WTC11 (cell line): ENCODE results near the gene NCAPD2. TPM values are rescaled to one million over a fixed set of nuclear protein-coding genes. Genes with fewer than 3 reads are reported as not detected.
A peak's percentile ranks its signal among the peaks of the same experiment; 100 is the strongest.

Source experiments
- ATAC-seq: fragments of 200-7000 bp; cut with Tn5 transposase; 2 replicates; pipeline ENCODE4 v1.10.0; 2021; ENCODE audit warnings: mild to moderate bottlenecking, moderate library complexity
- CTCF ChIA-PET: fragments of 300-600 bp; sonication (Branson Sonifier 250); formaldehyde crosslinking; loops from one replicate; lab custom pipeline; 2021; ENCODE audit warnings: antibody characterized with exemption; lab: Charles Lee
- POLR2A ChIA-PET: fragments of 350-600 bp; sonication (Branson Sonifier 250); formaldehyde crosslinking; loops from one replicate; lab custom pipeline; 2021; ENCODE audit warnings: antibody characterized with exemption; lab: Charles Lee
- DNase-seq: peaks from one replicate; pipeline ENCODE4 v3.0.0; 2021; ENCODE audit warnings: low spot score
- H3K27ac Mint-ChIP-seq: 2 replicates; pipeline ENCODE4 v1.8.0; 2021; ENCODE audit warnings: mixed read lengths
- H3K27me3 Mint-ChIP-seq: 2 replicates; pipeline ENCODE4 v1.8.0; 2021; ENCODE audit warnings: low read depth, mild to moderate bottlenecking, moderate library complexity, mixed read lengths
- H3K36me3 Mint-ChIP-seq: 2 replicates; pipeline ENCODE4 v1.8.0; 2021; ENCODE audit warnings: mixed read lengths
- H3K4me1 Mint-ChIP-seq: 2 replicates; pipeline ENCODE4 v1.8.0; 2022; ENCODE audit warnings: mixed read lengths
- H3K4me3 Mint-ChIP-seq: 2 replicates; pipeline ENCODE4 v1.8.0; 2021; ENCODE audit warnings: mild to moderate bottlenecking, moderate library complexity, mixed read lengths
- H3K9me3 Mint-ChIP-seq: 2 replicates; pipeline ENCODE4 v1.8.0; 2021; ENCODE audit warnings: mixed read lengths
- AFF4 ChIP-seq: sonication (generic); formaldehyde crosslinking; IDR thresholded peaks from 2 replicates; pipeline ENCODE4 v1.8.1; 2023; ENCODE audit warnings: mild to moderate bottlenecking, missing genetic modification reagents, borderline replicate concordance
- ATF1 ChIP-seq: sonication (generic); formaldehyde crosslinking; IDR thresholded peaks from 2 replicates; pipeline ENCODE4 v1.8.1; 2023; ENCODE audit warnings: mild to moderate bottlenecking, moderate library complexity, missing genetic modification reagents
- ESRRA ChIP-seq: sonication (generic); formaldehyde crosslinking; IDR thresholded peaks from 2 replicates; pipeline ENCODE4 v1.8.1; 2022; ENCODE audit warnings: mild to moderate bottlenecking, missing genetic modification reagents, borderline replicate concordance
- ETV6 ChIP-seq: sonication (generic); formaldehyde crosslinking; IDR thresholded peaks from 2 replicates; pipeline ENCODE4 v1.8.1; 2022; ENCODE audit warnings: mild to moderate bottlenecking, missing genetic modification reagents
- FOXJ3 ChIP-seq: sonication (generic); formaldehyde crosslinking; IDR thresholded peaks from 2 replicates; pipeline ENCODE4 v1.9.0; 2021; ENCODE audit warnings: missing genetic modification reagents, mild to moderate bottlenecking, borderline replicate concordance
- FOXP1 ChIP-seq: sonication (generic); formaldehyde crosslinking; IDR thresholded peaks from 2 replicates; pipeline ENCODE4 v1.8.0; 2022; ENCODE audit warnings: missing genetic modification reagents, mild to moderate bottlenecking, moderate library complexity, borderline replicate concordance
- IRF1 ChIP-seq: sonication (generic); formaldehyde crosslinking; IDR thresholded peaks from 2 replicates; pipeline ENCODE4 v1.8.0; 2023; ENCODE audit warnings: missing genetic modification reagents
- JUN ChIP-seq: sonication (generic); formaldehyde crosslinking; IDR thresholded peaks from 2 replicates; pipeline ENCODE4 v1.8.0; 2023; ENCODE audit warnings: mild to moderate bottlenecking, missing genetic modification reagents
- NFE2L1 ChIP-seq: sonication (generic); formaldehyde crosslinking; IDR thresholded peaks from 2 replicates; pipeline ENCODE4 v1.8.1; 2023; ENCODE audit warnings: missing genetic modification reagents
- NR1H2 ChIP-seq: sonication (generic); formaldehyde crosslinking; IDR thresholded peaks from 2 replicates; pipeline ENCODE4 v1.9.0; 2021; ENCODE audit warnings: mild to moderate bottlenecking, moderate library complexity, missing genetic modification reagents
- NR3C1 ChIP-seq: sonication (generic); formaldehyde crosslinking; conservative IDR thresholded peaks from 2 replicates; pipeline ENCODE4 v1.8.1; 2023; ENCODE audit warnings: low read depth, mild to moderate bottlenecking, missing genetic modification reagents
- PRDM15 ChIP-seq: sonication (generic); formaldehyde crosslinking; IDR thresholded peaks from 2 replicates; pipeline ENCODE4 v1.8.0; 2022; ENCODE audit warnings: missing genetic modification reagents
- SP1 ChIP-seq: sonication (generic); formaldehyde crosslinking; conservative IDR thresholded peaks from 2 replicates; pipeline ENCODE4 v1.8.1; 2022; ENCODE audit warnings: missing genetic modification reagents
- TEAD1 ChIP-seq: sonication (generic); formaldehyde crosslinking; IDR thresholded peaks from 2 replicates; pipeline ENCODE4 v1.8.0; 2022; ENCODE audit warnings: mild to moderate bottlenecking, missing genetic modification reagents
- USF1 ChIP-seq: sonication (generic); formaldehyde crosslinking; IDR thresholded peaks from 2 replicates; pipeline ENCODE4 v1.8.0; 2022; ENCODE audit warnings: mild to moderate bottlenecking, missing genetic modification reagents
- ZMAT4 ChIP-seq: fragments of 250-450 bp; sonication (Bioruptor Pico); IDR thresholded peaks from 2 replicates; pipeline ENCODE4 v1.9.0; 2021; ENCODE audit warnings: mild to moderate bottlenecking
- ZNF232 ChIP-seq: sonication (generic); formaldehyde crosslinking; IDR thresholded peaks from 2 replicates; pipeline ENCODE4 v1.8.0; 2022; ENCODE audit warnings: mild to moderate bottlenecking, missing genetic modification reagents
- ZNF263 ChIP-seq: sonication (generic); formaldehyde crosslinking; IDR thresholded peaks from 2 replicates; pipeline ENCODE4 v1.8.1; 2022; ENCODE audit warnings: low read depth, mild to moderate bottlenecking, moderate library complexity, missing genetic modification reagents
- total RNA-seq: library from RNA; stranded (reverse); gene quantifications from 3 replicates; pipeline ENCODE4 v1.2.3, GENCODE V29; 2021
- TF ChIP-seq, protein P1 (sequence below): sonication (generic); formaldehyde crosslinking; IDR thresholded peaks from 2 replicates; pipeline ENCODE4 v1.8.0; 2023; ENCODE audit warnings: mild to moderate bottlenecking, missing genetic modification reagents
- TF ChIP-seq, protein P2 (sequence below): sonication (generic); formaldehyde crosslinking; conservative IDR thresholded peaks from 2 replicates; pipeline ENCODE4 v1.8.1; 2022; ENCODE audit warnings: mild to moderate bottlenecking, missing genetic modification reagents

NCAPD2 gene
- total RNA-seq, 1 experiment from 2014 or later, result 141 TPM

GRCh38 chr12:6452245-6452943 lies 41.5 kb upstream of the NCAPD2 start:
- ATAC-seq, result peak; percentile 5; the same call in 1 of the 2 replicates
- TF ChIP-seq ESRRA (CRISPR knock-in tag) (peak; percentile 99), SP1 (0 out of 2 replicates have a peak, but pooled peaks have one; percentile 24), FOXJ3 (no peak), TEAD1 (CRISPR knock-in tag) (no peak)
- TF ChIP-seq, protein P1, sequence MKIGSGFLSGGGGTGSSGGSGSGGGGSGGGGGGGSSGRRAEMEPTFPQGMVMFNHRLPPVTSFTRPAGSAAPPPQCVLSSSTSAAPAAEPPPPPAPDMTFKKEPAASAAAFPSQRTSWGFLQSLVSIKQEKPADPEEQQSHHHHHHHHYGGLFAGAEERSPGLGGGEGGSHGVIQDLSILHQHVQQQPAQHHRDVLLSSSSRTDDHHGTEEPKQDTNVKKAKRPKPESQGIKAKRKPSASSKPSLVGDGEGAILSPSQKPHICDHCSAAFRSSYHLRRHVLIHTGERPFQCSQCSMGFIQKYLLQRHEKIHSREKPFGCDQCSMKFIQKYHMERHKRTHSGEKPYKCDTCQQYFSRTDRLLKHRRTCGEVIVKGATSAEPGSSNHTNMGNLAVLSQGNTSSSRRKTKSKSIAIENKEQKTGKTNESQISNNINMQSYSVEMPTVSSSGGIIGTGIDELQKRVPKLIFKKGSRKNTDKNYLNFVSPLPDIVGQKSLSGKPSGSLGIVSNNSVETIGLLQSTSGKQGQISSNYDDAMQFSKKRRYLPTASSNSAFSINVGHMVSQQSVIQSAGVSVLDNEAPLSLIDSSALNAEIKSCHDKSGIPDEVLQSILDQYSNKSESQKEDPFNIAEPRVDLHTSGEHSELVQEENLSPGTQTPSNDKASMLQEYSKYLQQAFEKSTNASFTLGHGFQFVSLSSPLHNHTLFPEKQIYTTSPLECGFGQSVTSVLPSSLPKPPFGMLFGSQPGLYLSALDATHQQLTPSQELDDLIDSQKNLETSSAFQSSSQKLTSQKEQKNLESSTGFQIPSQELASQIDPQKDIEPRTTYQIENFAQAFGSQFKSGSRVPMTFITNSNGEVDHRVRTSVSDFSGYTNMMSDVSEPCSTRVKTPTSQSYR (CRISPR knock-in tag), result peak; percentile 27; the same call in 1 of the 2 replicates
- Mint-ChIP-seq H3K36me3 (no peaks in the 10 kb centered on the region), H3K4me1 (peaks cover 39% of the 10 kb centered on the region), H3K9me3 (no peaks in the 10 kb centered on the region), H3K27me3 (no peaks in the 10 kb centered on the region), H3K27ac (peak overlapping the region; percentile 92), H3K4me3 (peak overlapping the region; percentile 51)
- DNase-seq, result peak; percentile 30
- ChIA-PET POLR2A (interaction anchor here (1.1 to 2.3 kb wide), 5 partner anchors 18 to 116 kb away, joined by 3 to 16 read pairs (median 4); partner anchors contain the start of genes MRPL51, SCNN1A and VAMP1), CTCF (interaction anchor here (1.2 to 3.9 kb wide), 4 partner anchors 13 to 464 kb away, joined by 3 to 39 read pairs (median 10); no protein-coding TSS in a partner anchor)

- peak overlapping the region; percentile 87 for H3K27ac Mint-ChIP-seq
- H3K4me1 Mint-ChIP-seq, result peaks cover 39% of the 10 kb centered on the region
- ChIA-PET POLR2A (interaction anchor here (1.4 kb wide), 1 partner anchor 86 kb away, joined by 4 read pairs; no protein-coding TSS in a partner anchor), CTCF (interaction anchor here (1.2 to 3.9 kb wide), 3 partner anchors 12 to 464 kb away, joined by 3 to 39 read pairs (median 14); no protein-coding TSS in a partner anchor)
- peak; percentile 10 for DNase-seq
- no peaks in the 10 kb centered on the region for H3K9me3 Mint-ChIP-seq
- no peaks in the 10 kb centered on the region for H3K36me3 Mint-ChIP-seq
- no peak for TF ChIP-seq ZNF232 (CRISPR knock-in tag)
- TF ChIP-seq AFF4 (CRISPR knock-in tag), result no peak
- no peak for TF ChIP-seq ZMAT4 (CRISPR knock-in tag)
- TF ChIP-seq IRF1 (CRISPR knock-in tag), result no peak
- no peak for TF ChIP-seq USF1 (CRISPR knock-in tag)
- TF ChIP-seq FOXP1, result no peak
- TF ChIP-seq NR1H2 (CRISPR knock-in tag), result no peak
- TF ChIP-seq PRDM15, result no peak
- TF ChIP-seq ATF1 (CRISPR knock-in tag), result no peak
- TF ChIP-seq NFE2L1 (CRISPR knock-in tag), result no peak
- no peak for TF ChIP-seq JUN
- no peak for TF ChIP-seq ETV6 (CRISPR knock-in tag)
- TF ChIP-seq ZNF263 (CRISPR knock-in tag), result no peak
- no peak for TF ChIP-seq NR3C1
- TF ChIP-seq, protein P2, sequence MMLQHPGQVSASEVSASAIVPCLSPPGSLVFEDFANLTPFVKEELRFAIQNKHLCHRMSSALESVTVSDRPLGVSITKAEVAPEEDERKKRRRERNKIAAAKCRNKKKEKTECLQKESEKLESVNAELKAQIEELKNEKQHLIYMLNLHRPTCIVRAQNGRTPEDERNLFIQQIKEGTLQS (CRISPR knock-in tag), result no peak
- H3K27me3 Mint-ChIP-seq, result no peaks in the 10 kb centered on the region
- H3K4me3 Mint-ChIP-seq, result no peak overlapping the region
- ATAC-seq, result no peak
These were observed 40.8 kb upstream of the NCAPD2 start for GRCh38 chr12:6452944-6453630.
